ENCODE measurements around the gene B2M.

The B2M gene

DNA sequence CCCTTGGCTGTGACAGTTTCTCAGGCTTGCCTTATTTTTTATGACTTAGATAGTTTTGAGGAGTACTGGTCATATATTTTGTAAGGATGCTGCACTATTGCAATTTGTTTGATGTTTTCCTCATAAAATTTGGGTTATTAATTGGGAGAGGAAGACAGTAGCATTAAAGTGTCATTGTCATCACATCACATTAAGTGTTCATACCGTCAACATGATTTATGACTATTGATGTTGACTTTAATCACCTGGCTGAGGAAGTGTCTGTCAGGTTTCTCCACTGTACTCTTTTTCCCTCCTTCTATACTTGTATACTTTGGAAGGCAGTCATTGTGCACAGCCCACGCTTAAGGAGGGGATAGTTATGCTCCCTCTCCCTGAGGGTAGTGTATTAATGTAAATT, 51.9 kb downstream of the B2M start:
- TF ChIP-seq TAF1 (IDR thresholded peaks at IDR 0.05; ENCODE audit: borderline replicate concordance, insufficient read depth, low read length) = no peak
- TF ChIP-seq FOXP2 (optimal IDR thresholded peaks at IDR 0.05; ENCODE audit: borderline replicate concordance, extremely low read depth, extremely low read length, insufficient read depth) = no peak
- TF ChIP-seq SIN3A (IDR thresholded peaks at IDR 0.05; ENCODE audit: borderline replicate concordance, insufficient read depth, low read length) = no peak
- TF ChIP-seq, protein P1, sequence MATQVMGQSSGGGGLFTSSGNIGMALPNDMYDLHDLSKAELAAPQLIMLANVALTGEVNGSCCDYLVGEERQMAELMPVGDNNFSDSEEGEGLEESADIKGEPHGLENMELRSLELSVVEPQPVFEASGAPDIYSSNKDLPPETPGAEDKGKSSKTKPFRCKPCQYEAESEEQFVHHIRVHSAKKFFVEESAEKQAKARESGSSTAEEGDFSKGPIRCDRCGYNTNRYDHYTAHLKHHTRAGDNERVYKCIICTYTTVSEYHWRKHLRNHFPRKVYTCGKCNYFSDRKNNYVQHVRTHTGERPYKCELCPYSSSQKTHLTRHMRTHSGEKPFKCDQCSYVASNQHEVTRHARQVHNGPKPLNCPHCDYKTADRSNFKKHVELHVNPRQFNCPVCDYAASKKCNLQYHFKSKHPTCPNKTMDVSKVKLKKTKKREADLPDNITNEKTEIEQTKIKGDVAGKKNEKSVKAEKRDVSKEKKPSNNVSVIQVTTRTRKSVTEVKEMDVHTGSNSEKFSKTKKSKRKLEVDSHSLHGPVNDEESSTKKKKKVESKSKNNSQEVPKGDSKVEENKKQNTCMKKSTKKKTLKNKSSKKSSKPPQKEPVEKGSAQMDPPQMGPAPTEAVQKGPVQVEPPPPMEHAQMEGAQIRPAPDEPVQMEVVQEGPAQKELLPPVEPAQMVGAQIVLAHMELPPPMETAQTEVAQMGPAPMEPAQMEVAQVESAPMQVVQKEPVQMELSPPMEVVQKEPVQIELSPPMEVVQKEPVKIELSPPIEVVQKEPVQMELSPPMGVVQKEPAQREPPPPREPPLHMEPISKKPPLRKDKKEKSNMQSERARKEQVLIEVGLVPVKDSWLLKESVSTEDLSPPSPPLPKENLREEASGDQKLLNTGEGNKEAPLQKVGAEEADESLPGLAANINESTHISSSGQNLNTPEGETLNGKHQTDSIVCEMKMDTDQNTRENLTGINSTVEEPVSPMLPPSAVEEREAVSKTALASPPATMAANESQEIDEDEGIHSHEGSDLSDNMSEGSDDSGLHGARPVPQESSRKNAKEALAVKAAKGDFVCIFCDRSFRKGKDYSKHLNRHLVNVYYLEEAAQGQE (IDR thresholded peaks at IDR 0.05; ENCODE audit: insufficient read depth in 1 of 2, low read depth in 2 of 2, low read length in 2 of 2) = no peak
- TF ChIP-seq POLR2AphosphoS5 (IDR thresholded peaks at IDR 0.05; ENCODE audit: low read depth, low read length) = no peak

DNA sequence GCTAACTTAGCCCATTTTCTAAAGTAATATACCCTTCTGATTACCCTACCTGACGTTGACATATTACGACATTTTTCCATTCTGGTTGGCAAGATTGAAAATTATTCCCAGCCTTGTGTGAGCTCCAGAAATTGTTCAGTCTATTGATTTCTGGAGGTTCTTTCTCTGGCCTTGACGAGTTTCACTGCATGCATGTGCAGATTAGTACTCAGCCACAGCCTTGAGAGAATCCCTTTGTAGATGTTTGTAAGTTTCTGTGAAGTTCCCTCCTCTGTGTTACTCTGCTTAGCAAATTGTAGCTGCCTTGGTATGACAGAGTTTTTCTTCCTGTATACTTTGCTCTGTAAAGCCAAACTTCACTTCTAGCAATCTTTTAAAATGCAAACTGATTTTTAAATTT, 52.5 kb downstream of the B2M start:
- no peak for TF ChIP-seq SIN3A (IDR thresholded peaks at IDR 0.05; ENCODE audit: borderline replicate concordance, insufficient read depth, low read length)
- no peak for TF ChIP-seq FOXP2 (optimal IDR thresholded peaks at IDR 0.05; ENCODE audit: borderline replicate concordance, extremely low read depth, extremely low read length, insufficient read depth)
- TF ChIP-seq, protein P1 (IDR thresholded peaks at IDR 0.05; ENCODE audit: insufficient read depth in 1 of 2, low read depth in 2 of 2, low read length in 2 of 2) = no peak
- no peak for TF ChIP-seq TAF1 (IDR thresholded peaks at IDR 0.05; ENCODE audit: borderline replicate concordance, insufficient read depth, low read length)
- no peak for TF ChIP-seq POLR2AphosphoS5 (IDR thresholded peaks at IDR 0.05; ENCODE audit: low read depth, low read length)

DNA sequence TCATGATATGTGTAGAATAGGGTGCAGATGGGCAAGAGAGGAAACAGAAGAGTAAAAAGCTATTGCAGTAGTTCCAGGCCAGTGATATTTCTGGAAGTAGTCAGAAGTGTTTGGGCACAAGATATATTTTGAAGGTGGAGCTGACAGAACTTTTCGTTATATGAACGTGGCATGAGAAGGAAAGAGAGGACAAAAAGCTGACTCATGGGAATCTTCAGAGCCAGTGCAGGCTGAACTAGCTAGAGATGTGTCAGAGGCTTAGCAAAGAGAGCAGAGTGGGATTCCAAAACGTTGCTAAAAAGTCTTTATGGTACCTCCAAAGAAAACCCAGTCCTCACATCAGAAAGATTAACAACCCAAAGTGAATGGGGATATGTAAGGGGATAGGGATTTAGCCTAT, 53.7 kb downstream of the B2M start:
- TF ChIP-seq, protein P1 (IDR thresholded peaks at IDR 0.05; ENCODE audit: insufficient read depth in 1 of 2, low read depth in 2 of 2, low read length in 2 of 2) = no peak
- no peak for TF ChIP-seq POLR2AphosphoS5 (IDR thresholded peaks at IDR 0.05; ENCODE audit: low read depth, low read length)
- TF ChIP-seq SIN3A (IDR thresholded peaks at IDR 0.05; ENCODE audit: borderline replicate concordance, insufficient read depth, low read length) = no peak
- TF ChIP-seq FOXP2 (optimal IDR thresholded peaks at IDR 0.05; ENCODE audit: borderline replicate concordance, extremely low read depth, extremely low read length, insufficient read depth) = no peak
- no peak for TF ChIP-seq TAF1 (IDR thresholded peaks at IDR 0.05; ENCODE audit: borderline replicate concordance, insufficient read depth, low read length)
